AG09309 (cell line): ENCODE measurements around the gene STAMBP.

Experiments used
- DNase-seq: peaks from one replicate; pipeline ENCODE4 v3.0.0-alpha.2; 2010; ENCODE audit warnings: low read depth
- H3K4me3 ChIP-seq: 2 replicates; pipeline ENCODE4 v1.5.1; 2011; ENCODE audit warnings: mild to moderate bottlenecking, low read depth, low read length, moderate library complexity; ENCODE audit not compliant: control insufficient read depth
- CTCF ChIP-seq: IDR thresholded peaks from 2 replicates; pipeline ENCODE4 v1.5.1; 2011; ENCODE audit warnings: mild to moderate bottlenecking, low read depth, low read length, inconsistent platforms; ENCODE audit not compliant: insufficient read depth, control insufficient read depth; ENCODE audit errors: missing control alignments

The STAMBP gene

GRCh38 chr2:73818296-73818695, 10.5 kb upstream of the STAMBP start:
- no peak for TF ChIP-seq CTCF
- DNase-seq = no peak
- H3K4me3 ChIP-seq = no peak overlapping the region

GRCh38 chr2:73821227-73821626, 7.5 kb upstream of the STAMBP start:
- TF ChIP-seq CTCF = no peak
- no peak overlapping the region for H3K4me3 ChIP-seq
- no peak for DNase-seq

GRCh38 chr2:73821669-73822068, 7.1 kb upstream of the STAMBP start:
- DNase-seq = no peak
- TF ChIP-seq CTCF = no peak
- no peak overlapping the region for H3K4me3 ChIP-seq

GRCh38 chr2:73822276-73822675, 6.5 kb upstream of the STAMBP start:
- DNase-seq = no peak

GRCh38 chr2:73822991-73823390, 5.8 kb upstream of the STAMBP start:
- TF ChIP-seq CTCF = no peak
- no peak overlapping the region for H3K4me3 ChIP-seq
- no peak for DNase-seq

More at GRCh38 chr2:73822276-73822675, 6.5 kb upstream of the STAMBP start:
- H3K4me3 ChIP-seq = no peak overlapping the region
- no peak for TF ChIP-seq CTCF

- H3K4me3 ChIP-seq = no peak overlapping the region
- no peak for DNase-seq
- no peak for TF ChIP-seq CTCF
Measured at GRCh38 chr2:73823416-73823815, 5.3 kb upstream of the STAMBP start.
